Prostate gland (tissue), 2 donors: Measurements from ENCODE around the gene PPP1R36. TPM values are rescaled to one million over a fixed set of nuclear protein-coding genes. Genes with fewer than 3 reads are reported as not detected.
"Not testable (repeated sequence)": the region's sequence is repeated elsewhere in the genome, so short reads cannot be mapped to it uniquely, and the experiment has no call there.

Experiments
- DNase-seq: peaks from one replicate; pipeline ENCODE4 v3.0.0-alpha.2; 2019; ENCODE audit warnings: low spot score
- H3K27ac ChIP-seq, 2 donors: fragments of 200-600 bp; sonication (generic); 2 replicates each; pipeline ENCODE4 v1.5.1; 2017 to 2019
- H3K27me3 ChIP-seq: fragments of 200-600 bp; sonication (generic); replicated peaks from 2 replicates; pipeline ENCODE4 v1.5.1; 2019; ENCODE audit not compliant: insufficient read depth
- H3K36me3 ChIP-seq, 2 donors: fragments of 200-600 bp; sonication (generic); 1 replicate in 1 of 2; 2 replicates in 1 of 2; pipeline versions ENCODE4 v1.5.1 to v1.8.1; 2017 to 2019
- H3K4me1 ChIP-seq: fragments of 200-600 bp; sonication (generic); replicated peaks from 2 replicates; pipeline ENCODE4 v1.5.1; 2019
- H3K4me3 ChIP-seq, 2 donors: fragments of 200-600 bp; sonication (generic); 2 replicates each; pipeline ENCODE4 v1.5.1; 2017 to 2019
- H3K9me3 ChIP-seq: fragments of 200-600 bp; sonication (generic); 2 replicates; pipeline ENCODE4 v1.5.1; 2017
- POLR2A ChIP-seq: fragments of 450-650 bp; IDR thresholded peaks from one replicate; pipeline ENCODE4 v1.6.1; 2016; ENCODE audit warnings: antibody characterized with exemption, mild to moderate bottlenecking
- POLR2AphosphoS5 ChIP-seq: sonication (generic); formaldehyde crosslinking; IDR thresholded peaks from one replicate; pipeline ENCODE4 v1.6.1; 2017; ENCODE audit warnings: antibody characterized with exemption
- WGBS: methylation state at CpG from one replicate; pipeline ENCODE4 v1.1.5; 2018; 5-methylcytosine and 5-hydroxymethylcytosine counted together
- intact Hi-C: fragments of 100-400 bp; cut with DNase I; formaldehyde crosslinking; loops from one replicate; pipeline ENCODE4 v1.14.2; 2022
- total RNA-seq, 2 donors: library from RNA; depleted of rRNA; stranded (reverse); fragments of >200 nt; gene quantifications; one replicate each; pipeline ENCODE4 v1.1.0, GENCODE V29; 2016
- TF ChIP-seq, protein P1 (sequence below), 4 experiments: fragments of 200-600 bp in 2 of 4; fragments of 450-650 bp in 2 of 4; sonication (generic) in 2 of 4; IDR thresholded peaks; 1 replicate in 3 of 4; 2 replicates in 1 of 4; pipeline ENCODE4 v1.5.1; 2016 to 2019; ENCODE audit warnings: antibody characterized with exemption in 4 of 4, mild to moderate bottlenecking in 2 of 4, moderate library complexity in 2 of 4

PPP1R36 gene
- total RNA-seq, 2 donors from 2014 or later, result 2.0 to 8.6 TPM

DNA sequence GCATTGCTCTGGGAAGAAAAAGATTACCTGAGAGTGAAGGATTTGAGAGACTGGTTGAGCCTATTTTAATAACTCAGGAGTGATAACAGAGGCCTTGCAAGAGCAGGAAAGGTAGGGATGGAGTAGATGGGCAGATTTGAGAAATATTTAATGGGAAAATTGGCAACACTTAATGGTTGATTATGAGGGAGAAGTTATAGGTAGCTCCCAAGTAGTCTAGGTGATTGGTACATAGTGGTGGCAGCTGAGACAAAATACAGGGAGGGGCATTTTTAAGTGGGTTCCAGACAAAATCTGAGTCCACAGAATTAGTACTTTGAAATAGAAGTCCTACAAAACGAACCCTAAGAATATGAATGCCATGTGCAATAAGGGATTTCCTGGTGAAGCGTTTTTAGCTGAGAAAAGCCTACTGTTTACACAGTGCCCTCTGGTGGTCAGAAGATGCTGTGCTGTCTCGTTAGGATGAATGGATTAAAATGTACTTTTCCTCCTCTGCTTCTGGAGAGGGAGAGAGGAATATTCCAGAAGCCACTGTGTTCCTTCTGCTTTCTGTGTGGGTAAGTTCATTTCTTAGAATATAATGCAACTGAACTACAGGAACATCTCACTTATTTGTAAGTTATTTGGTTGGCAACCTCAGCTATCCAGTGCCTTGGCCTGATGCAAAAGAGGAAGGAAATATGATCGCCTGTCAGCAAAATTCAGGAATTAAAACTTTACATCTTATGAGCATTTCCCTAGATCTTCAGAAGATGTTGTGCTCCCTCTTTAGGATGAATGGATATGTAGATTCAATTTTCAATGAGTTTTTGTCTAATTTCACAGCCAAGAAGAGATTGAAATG, 38.7 kb upstream of the PPP1R36 start:
- Histone ChIP-seq H3K4me3 (no peak overlapping the region), H3K27ac (peak overlapping the region; percentile 81 to 98)
- intact Hi-C loops, result loop anchor here (10.0 kb wide), 1 partner anchor 166 kb away; no protein-coding TSS in a partner anchor

DNA sequence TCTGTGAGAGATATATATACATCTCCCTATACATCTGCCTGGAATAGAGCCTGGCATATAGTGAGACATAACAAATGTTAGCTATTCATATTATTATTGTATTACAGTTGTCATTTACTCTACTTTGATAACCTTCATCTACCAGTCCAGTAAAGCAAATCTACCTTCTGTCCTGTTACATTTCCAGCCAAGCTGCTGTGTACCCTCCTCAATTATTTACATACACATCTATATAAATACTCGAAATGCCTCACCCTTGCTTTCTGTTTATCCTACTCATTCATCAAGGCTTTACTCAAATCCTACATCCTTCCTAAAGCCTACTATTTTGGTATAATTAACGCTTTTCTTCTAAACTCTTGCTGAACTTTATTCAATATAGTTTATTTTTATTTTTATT, 36.5 kb upstream of the PPP1R36 start:
- TF ChIP-seq, protein P1, sequence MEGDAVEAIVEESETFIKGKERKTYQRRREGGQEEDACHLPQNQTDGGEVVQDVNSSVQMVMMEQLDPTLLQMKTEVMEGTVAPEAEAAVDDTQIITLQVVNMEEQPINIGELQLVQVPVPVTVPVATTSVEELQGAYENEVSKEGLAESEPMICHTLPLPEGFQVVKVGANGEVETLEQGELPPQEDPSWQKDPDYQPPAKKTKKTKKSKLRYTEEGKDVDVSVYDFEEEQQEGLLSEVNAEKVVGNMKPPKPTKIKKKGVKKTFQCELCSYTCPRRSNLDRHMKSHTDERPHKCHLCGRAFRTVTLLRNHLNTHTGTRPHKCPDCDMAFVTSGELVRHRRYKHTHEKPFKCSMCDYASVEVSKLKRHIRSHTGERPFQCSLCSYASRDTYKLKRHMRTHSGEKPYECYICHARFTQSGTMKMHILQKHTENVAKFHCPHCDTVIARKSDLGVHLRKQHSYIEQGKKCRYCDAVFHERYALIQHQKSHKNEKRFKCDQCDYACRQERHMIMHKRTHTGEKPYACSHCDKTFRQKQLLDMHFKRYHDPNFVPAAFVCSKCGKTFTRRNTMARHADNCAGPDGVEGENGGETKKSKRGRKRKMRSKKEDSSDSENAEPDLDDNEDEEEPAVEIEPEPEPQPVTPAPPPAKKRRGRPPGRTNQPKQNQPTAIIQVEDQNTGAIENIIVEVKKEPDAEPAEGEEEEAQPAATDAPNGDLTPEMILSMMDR (IDR thresholded peaks at IDR 0.05), result no peak
- no peak for TF ChIP-seq POLR2A
- TF ChIP-seq POLR2AphosphoS5, result peak; percentile 64
- Histone ChIP-seq H3K9me3 (no peaks in the 10 kb centered on the region), H3K36me3 (no peaks in the 10 kb centered on the region), H3K4me3 (no peak overlapping the region), H3K27me3 (no peaks in the 10 kb centered on the region), H3K27ac (peak overlapping the region; percentile 81 to 98), H3K4me1 (peaks cover 41% of the 10 kb centered on the region)
- intact Hi-C loops, result loop anchor here (10.0 kb wide), 1 partner anchor 168 kb away; no protein-coding TSS in a partner anchor
- no peak for DNase-seq
- 84% methylated on average over 2 of the region's 2 CpGs for WGBS

More for the DNA sequence above, 38.7 kb upstream of the PPP1R36 start:
- Histone ChIP-seq H3K4me1 (peaks cover 31% of the 10 kb centered on the region), H3K36me3 (no peaks in the 10 kb centered on the region), H3K9me3 (no peaks in the 10 kb centered on the region), H3K27me3 (no peaks in the 10 kb centered on the region)
- 23% methylated on average over 4 of the region's 4 CpGs for WGBS
- TF ChIP-seq, protein P1 (IDR thresholded peaks at IDR 0.05), result peak; percentile 60 to 87 (median 85)
- no peak for TF ChIP-seq POLR2A
- TF ChIP-seq POLR2AphosphoS5, result peak; percentile 79
- DNase-seq, result peak; percentile 74

DNA sequence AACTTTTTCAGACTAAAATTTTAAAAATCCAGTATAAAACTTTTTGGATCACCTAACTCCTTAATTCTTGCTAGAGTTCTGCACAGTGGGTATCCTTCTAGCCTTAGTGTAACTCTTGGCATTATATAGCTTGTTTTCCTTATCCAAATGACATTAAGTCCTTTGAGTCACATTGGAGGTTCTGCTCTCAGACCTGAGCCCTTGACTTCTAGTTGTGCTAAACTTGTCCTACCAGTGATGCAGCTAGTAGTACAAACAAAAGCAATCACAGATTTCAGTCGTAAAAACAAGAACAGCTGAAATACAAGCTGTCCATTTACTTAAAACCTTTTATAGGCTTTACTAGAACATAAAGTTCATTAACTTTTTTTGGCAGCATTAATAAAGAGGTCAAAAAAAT, 34.7 kb upstream of the PPP1R36 start:
- H3K27me3 ChIP-seq, result no peaks in the 10 kb centered on the region
- WGBS, result 18% methylated on average over 1 of the region's 1 CpG
- H3K27ac ChIP-seq, result peak overlapping the region; percentile 81 to 98
- peak; percentile 78 for DNase-seq
- intact Hi-C loops, result loop anchor here (10.0 kb wide), 1 partner anchor 170 kb away; no protein-coding TSS in a partner anchor
- H3K36me3 ChIP-seq, result no peaks in the 10 kb centered on the region
- TF ChIP-seq POLR2AphosphoS5 (peak; percentile 98), POLR2A (no peak)
- H3K4me1 ChIP-seq, result peaks cover 41% of the 10 kb centered on the region
- H3K9me3 ChIP-seq, result no peaks in the 10 kb centered on the region
- no peak overlapping the region for H3K4me3 ChIP-seq

DNA sequence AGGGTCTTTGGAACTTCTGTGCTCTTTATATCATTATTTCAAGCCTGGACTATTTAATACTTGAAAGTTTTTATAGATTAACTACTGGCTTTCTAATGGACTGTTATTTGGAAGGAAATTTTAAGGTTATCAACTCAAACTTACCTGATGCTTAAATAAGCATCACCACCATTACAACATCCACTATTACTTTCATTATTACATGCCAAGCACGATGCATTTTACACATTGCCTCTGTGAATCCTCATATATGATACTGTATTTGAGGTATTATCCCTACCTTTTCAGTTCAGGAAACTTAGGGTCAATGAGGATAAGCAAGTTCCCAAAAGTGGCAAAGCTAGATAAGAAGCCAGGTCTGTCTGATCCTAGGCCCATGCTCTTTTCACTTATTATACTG, 32.8 kb upstream of the PPP1R36 start:
- no peak for DNase-seq
- Histone ChIP-seq H3K4me1 (peaks cover 25% of the 10 kb centered on the region), H3K36me3 (no peaks in the 10 kb centered on the region), H3K9me3 (no peaks in the 10 kb centered on the region), H3K27ac (peak overlapping the region; percentile 81 to 98), H3K4me3 (no peak overlapping the region), H3K27me3 (no peaks in the 10 kb centered on the region)
- intact Hi-C loops, result loop anchor here (10.0 kb wide), 1 partner anchor 172 kb away; no protein-coding TSS in a partner anchor
- TF ChIP-seq POLR2A, result no peak
- WGBS, result 97% methylated on average over 1 of the region's 1 CpG

DNA sequence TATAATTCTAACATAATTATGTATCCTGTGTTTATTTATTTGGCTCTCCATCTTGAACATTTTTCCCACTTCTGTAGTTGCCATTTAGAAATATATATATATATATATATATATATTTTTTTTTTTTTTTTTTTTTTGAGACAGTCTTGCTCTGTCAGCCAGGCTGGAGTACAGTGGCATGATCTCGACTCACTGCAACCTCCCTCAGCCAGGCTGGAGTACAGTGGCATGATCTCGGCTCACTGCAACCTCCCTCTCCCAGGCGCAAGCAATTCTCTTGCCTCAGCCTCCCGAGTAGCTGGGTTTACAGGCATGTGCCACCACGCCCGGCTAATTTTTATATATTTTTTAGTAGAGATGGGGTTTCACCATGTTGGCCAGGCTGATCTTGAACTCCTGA, 32.1 kb upstream of the PPP1R36 start:
- H3K4me3 ChIP-seq, H3K27me3 ChIP-seq, H3K36me3 ChIP-seq, H3K9me3 ChIP-seq, DNase-seq: not testable (repeated sequence)
- 83% methylated on average over 6 of the region's 6 CpGs for WGBS
- intact Hi-C loops, result loop anchor here (10.0 kb wide), 1 partner anchor 173 kb away; no protein-coding TSS in a partner anchor
- peaks cover 18% of the 10 kb centered on the region for H3K4me1 ChIP-seq
- peak overlapping the region; percentile 81 to 98 for H3K27ac ChIP-seq

DNA sequence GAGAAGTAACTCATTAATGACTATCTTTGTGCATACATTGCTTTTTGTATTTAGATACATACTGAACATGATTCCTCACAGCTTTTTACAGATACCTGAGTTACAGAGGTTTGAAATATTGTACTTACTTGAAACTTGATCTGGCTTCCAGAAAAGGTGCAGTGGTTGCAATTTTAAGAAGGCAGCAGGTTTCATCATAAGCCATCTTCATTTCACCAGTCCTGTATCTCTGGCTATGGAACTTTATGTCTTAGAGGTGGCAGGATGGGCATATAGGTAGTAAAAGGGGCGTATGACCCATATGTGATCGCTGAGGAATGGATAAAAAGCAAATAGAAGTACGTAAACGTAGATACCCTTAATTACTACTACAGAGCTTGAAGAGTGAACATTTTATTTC, 31.5 kb upstream of the PPP1R36 start:
- no peak for DNase-seq
- no peaks in the 10 kb centered on the region for H3K27me3 ChIP-seq
- TF ChIP-seq, protein P1 (IDR thresholded peaks at IDR 0.05), result no peak
- no peak for TF ChIP-seq POLR2AphosphoS5
- TF ChIP-seq POLR2A, result no peak
- no peaks in the 10 kb centered on the region for H3K36me3 ChIP-seq
- intact Hi-C loops, result loop anchor here (10.0 kb wide), 1 partner anchor 173 kb away; no protein-coding TSS in a partner anchor
- peaks cover 17% of the 10 kb centered on the region for H3K4me1 ChIP-seq
- H3K27ac ChIP-seq, result peak overlapping the region; percentile 59 to 65
- WGBS, result 70% methylated on average over 4 of the region's 4 CpGs
- H3K4me3 ChIP-seq, result no peak overlapping the region
- H3K9me3 ChIP-seq, result no peaks in the 10 kb centered on the region
